ENCODE measurements around the gene DNAJC30.
"Not testable (repeated sequence)": the region's sequence is repeated elsewhere in the genome, so short reads cannot be mapped to it uniquely, and the experiment has no call there.

The DNAJC30 gene

GRCh38 chr7:73718905-73719805 is 35.9 kb upstream of the DNAJC30 start, which contains the start of gene STX1A:
Gene STX1A (minus strand): TSS chr7:73719669. CDS start chr7:73719631, 38 bp downstream.
- no peak within 1 kb of the TSS for H3K27ac ChIP-seq (ENCODE audit: low read depth, low read length)
- H3K36me3 ChIP-seq (ENCODE audit: control insufficient read depth, insufficient read depth, low read length) = no peaks in the 10 kb centered on the region
- H3K9ac ChIP-seq (ENCODE audit: low read length) = peak within 1 kb of the TSS; percentile 56
- H3K4me3 ChIP-seq (ENCODE audit: low read length) = peak within 1 kb of the TSS; percentile 80
- peaks cover 37% of the 10 kb centered on the region for H3K4me1 ChIP-seq (ENCODE audit: control insufficient read depth, insufficient read depth, low read length)
- no peaks in the 10 kb centered on the region for H3K27me3 ChIP-seq (ENCODE audit: control insufficient read depth, insufficient read depth, low read length)

- Histone ChIP-seq H3K27ac (ENCODE audit: low read depth, low read length) (no peak overlapping the region), H3K27me3 (ENCODE audit: control insufficient read depth, insufficient read depth, low read length) (no peaks in the 10 kb centered on the region), H3K4me1 (ENCODE audit: control insufficient read depth, insufficient read depth, low read length) (peaks cover 37% of the 10 kb centered on the region), H3K36me3 (ENCODE audit: control insufficient read depth, insufficient read depth, low read length) (no peaks in the 10 kb centered on the region), H3K4me3 (ENCODE audit: low read length) (peak overlapping the region; percentile 80), H3K9ac (ENCODE audit: low read length) (no peak overlapping the region)
These were observed 35.2 kb upstream of the DNAJC30 start for GRCh38 chr7:73718438-73718881.

- Histone ChIP-seq H3K4me1 (ENCODE audit: control insufficient read depth, insufficient read depth, low read length) (peaks cover 37% of the 10 kb centered on the region), H3K36me3 (ENCODE audit: control insufficient read depth, insufficient read depth, low read length) (no peaks in the 10 kb centered on the region), H3K4me3 (ENCODE audit: low read length) (peak overlapping the region; percentile 80), H3K27ac (ENCODE audit: low read depth, low read length) (peak overlapping the region; percentile 55), H3K27me3 (ENCODE audit: control insufficient read depth, insufficient read depth, low read length) (no peaks in the 10 kb centered on the region), H3K9ac (ENCODE audit: low read length) (no peak overlapping the region)
These were observed 34.7 kb upstream of the DNAJC30 start for GRCh38 chr7:73717991-73718405.

GRCh38 chr7:73717025-73717807 is 34.0 kb upstream of the DNAJC30 start:
- Histone ChIP-seq H3K27me3 (ENCODE audit: control insufficient read depth, insufficient read depth, low read length) (no peaks in the 10 kb centered on the region), H3K36me3 (ENCODE audit: control insufficient read depth, insufficient read depth, low read length) (no peaks in the 10 kb centered on the region), H3K4me3 (ENCODE audit: low read length) (peak overlapping the region; percentile 41), H3K4me1 (ENCODE audit: control insufficient read depth, insufficient read depth, low read length) (peaks cover 37% of the 10 kb centered on the region), H3K9ac (ENCODE audit: low read length) (no peak overlapping the region), H3K27ac (ENCODE audit: low read depth, low read length) (peak overlapping the region; percentile 55)

GRCh38 chr7:73716318-73716890 is 33.2 kb upstream of the DNAJC30 start:
- no peaks in the 10 kb centered on the region for H3K36me3 ChIP-seq (ENCODE audit: control insufficient read depth, insufficient read depth, low read length)
- no peak overlapping the region for H3K4me3 ChIP-seq (ENCODE audit: low read length)
- H3K9ac ChIP-seq (ENCODE audit: low read length) = no peak overlapping the region
- no peaks in the 10 kb centered on the region for H3K27me3 ChIP-seq (ENCODE audit: control insufficient read depth, insufficient read depth, low read length)
- peaks cover 37% of the 10 kb centered on the region for H3K4me1 ChIP-seq (ENCODE audit: control insufficient read depth, insufficient read depth, low read length)
- H3K27ac ChIP-seq (ENCODE audit: low read depth, low read length) = peak overlapping the region; percentile 55

- H3K9ac ChIP-seq (ENCODE audit: low read length) = no peak overlapping the region
- no peaks in the 10 kb centered on the region for H3K27me3 ChIP-seq (ENCODE audit: control insufficient read depth, insufficient read depth, low read length)
- H3K4me3 ChIP-seq (ENCODE audit: low read length) = no peak overlapping the region
These were observed 32.5 kb upstream of the DNAJC30 start for GRCh38 chr7:73715648-73716317.

GRCh38 chr7:73713319-73713718 is 30.1 kb upstream of the DNAJC30 start:
- not testable (repeated sequence) for H3K27me3 ChIP-seq (ENCODE audit: control insufficient read depth, insufficient read depth, low read length); H3K9ac ChIP-seq (ENCODE audit: low read length); H3K4me3 ChIP-seq (ENCODE audit: low read length); H3K27ac ChIP-seq (ENCODE audit: low read depth, low read length); H3K36me3 ChIP-seq (ENCODE audit: control insufficient read depth, insufficient read depth, low read length)
- peaks cover 26% of the 10 kb centered on the region for H3K4me1 ChIP-seq (ENCODE audit: control insufficient read depth, insufficient read depth, low read length)

More at GRCh38 chr7:73715648-73716317, 32.5 kb upstream of the DNAJC30 start:
- H3K36me3 ChIP-seq (ENCODE audit: control insufficient read depth, insufficient read depth, low read length) = no peaks in the 10 kb centered on the region
- H3K4me1 ChIP-seq (ENCODE audit: control insufficient read depth, insufficient read depth, low read length) = peaks cover 33% of the 10 kb centered on the region
- peak overlapping the region; percentile 55 for H3K27ac ChIP-seq (ENCODE audit: low read depth, low read length)

- no peak overlapping the region for H3K27ac ChIP-seq (ENCODE audit: low read depth, low read length)
- no peak overlapping the region for H3K4me3 ChIP-seq (ENCODE audit: low read length)
- no peaks in the 10 kb centered on the region for H3K27me3 ChIP-seq (ENCODE audit: control insufficient read depth, insufficient read depth, low read length)
- H3K36me3 ChIP-seq (ENCODE audit: control insufficient read depth, insufficient read depth, low read length) = no peaks in the 10 kb centered on the region
- H3K9ac ChIP-seq (ENCODE audit: low read length) = no peak overlapping the region
- peaks cover 22% of the 10 kb centered on the region for H3K4me1 ChIP-seq (ENCODE audit: control insufficient read depth, insufficient read depth, low read length)
These were observed 29.5 kb upstream of the DNAJC30 start for GRCh38 chr7:73712773-73713172.

- H3K36me3 ChIP-seq (ENCODE audit: control insufficient read depth, insufficient read depth, low read length) = no peaks in the 10 kb centered on the region
- no peak overlapping the region for H3K9ac ChIP-seq (ENCODE audit: low read length)
- H3K4me3 ChIP-seq (ENCODE audit: low read length) = no peak overlapping the region
- H3K27ac ChIP-seq (ENCODE audit: low read depth, low read length) = no peak overlapping the region
- H3K4me1 ChIP-seq (ENCODE audit: control insufficient read depth, insufficient read depth, low read length) = peaks cover 11% of the 10 kb centered on the region
- no peaks in the 10 kb centered on the region for H3K27me3 ChIP-seq (ENCODE audit: control insufficient read depth, insufficient read depth, low read length)
These were observed 25.8 kb upstream of the DNAJC30 start for GRCh38 chr7:73708961-73709549.

GRCh38 chr7:73707045-73707631 is 23.9 kb upstream of the DNAJC30 start:
- Histone ChIP-seq H3K36me3 (ENCODE audit: control insufficient read depth, insufficient read depth, low read length) (no peaks in the 10 kb centered on the region), H3K4me1 (ENCODE audit: control insufficient read depth, insufficient read depth, low read length) (peaks cover 11% of the 10 kb centered on the region), H3K9ac (ENCODE audit: low read length) (no peak overlapping the region), H3K4me3 (ENCODE audit: low read length) (no peak overlapping the region), H3K27me3 (ENCODE audit: control insufficient read depth, insufficient read depth, low read length) (no peaks in the 10 kb centered on the region), H3K27ac (ENCODE audit: low read depth, low read length) (no peak overlapping the region)

Data from rectal smooth muscle tissue (tissue), 1 donor.